Calu3 (cell line): Measurements from ENCODE around the gene PYCR2. TPM values are rescaled to one million over a fixed set of nuclear protein-coding genes. Genes with fewer than 3 reads are reported as not detected.
"Not testable (repeated sequence)": the region's sequence is repeated elsewhere in the genome, so short reads cannot be mapped to it uniquely, and the experiment has no call there.

Experiments used
- BruUV-seq: library from RNA; stranded (reverse); fragments of 400-500 nt; replicated peaks from 2 replicates; lab custom pipeline; 2021; lab: Mats Ljungman, UMichigan
- CTCF ChIA-PET: fragments of 300-600 bp; sonication (Branson Sonifier 250); formaldehyde crosslinking; loops from one replicate; lab custom pipeline; 2022; ENCODE audit warnings: antibody characterized with exemption; lab: Charles Lee
- DNase-seq: peaks from one replicate; pipeline ENCODE4 v3.0.0; 2022
- H3K27ac Mint-ChIP-seq: one replicate; pipeline ENCODE4 v1.8.0; 2022; ENCODE audit warnings: mixed read lengths; ENCODE audit not compliant: unreplicated experiment
- H3K27me3 Mint-ChIP-seq: one replicate; pipeline ENCODE4 v1.8.0; 2022; ENCODE audit warnings: mixed read lengths; ENCODE audit not compliant: unreplicated experiment
- H3K36me3 Mint-ChIP-seq: one replicate; pipeline ENCODE4 v1.8.0; 2022; ENCODE audit warnings: mild to moderate bottlenecking, moderate library complexity, mixed read lengths; ENCODE audit not compliant: insufficient read depth, unreplicated experiment
- H3K4me1 Mint-ChIP-seq: one replicate; pipeline ENCODE4 v1.8.0; 2022; ENCODE audit warnings: mild to moderate bottlenecking, low read depth, mixed read lengths; ENCODE audit not compliant: unreplicated experiment
- H3K4me3 Mint-ChIP-seq: one replicate; pipeline ENCODE4 v1.8.0; 2022; ENCODE audit warnings: mild to moderate bottlenecking, low read depth, moderate library complexity, mixed read lengths; ENCODE audit not compliant: unreplicated experiment
- H3K9me3 Mint-ChIP-seq: one replicate; pipeline ENCODE4 v1.8.0; 2022; ENCODE audit warnings: low read depth, mixed read lengths; ENCODE audit not compliant: unreplicated experiment
- intact Hi-C: fragments of 100-400 bp; cut with micrococcal nuclease; formaldehyde crosslinking; loops from one replicate; pipeline ENCODE4 v1.10.0; 2022; ENCODE audit not compliant: unreplicated experiment
- total RNA-seq: library from RNA; stranded (reverse); gene quantifications from 2 replicates; pipeline ENCODE4 v1.2.3, GENCODE V29; 2022
- TF ChIP-seq, protein P1 (sequence below): fragments of 200-600 bp; IDR thresholded peaks from one replicate; pipeline ENCODE4 v1.8.0; 2022; ENCODE audit warnings: antibody characterized with exemption; ENCODE audit not compliant: unreplicated experiment

Gene PYCR2
- total RNA-seq, 1 experiment from 2014 or later: 91.9 TPM

DNA sequence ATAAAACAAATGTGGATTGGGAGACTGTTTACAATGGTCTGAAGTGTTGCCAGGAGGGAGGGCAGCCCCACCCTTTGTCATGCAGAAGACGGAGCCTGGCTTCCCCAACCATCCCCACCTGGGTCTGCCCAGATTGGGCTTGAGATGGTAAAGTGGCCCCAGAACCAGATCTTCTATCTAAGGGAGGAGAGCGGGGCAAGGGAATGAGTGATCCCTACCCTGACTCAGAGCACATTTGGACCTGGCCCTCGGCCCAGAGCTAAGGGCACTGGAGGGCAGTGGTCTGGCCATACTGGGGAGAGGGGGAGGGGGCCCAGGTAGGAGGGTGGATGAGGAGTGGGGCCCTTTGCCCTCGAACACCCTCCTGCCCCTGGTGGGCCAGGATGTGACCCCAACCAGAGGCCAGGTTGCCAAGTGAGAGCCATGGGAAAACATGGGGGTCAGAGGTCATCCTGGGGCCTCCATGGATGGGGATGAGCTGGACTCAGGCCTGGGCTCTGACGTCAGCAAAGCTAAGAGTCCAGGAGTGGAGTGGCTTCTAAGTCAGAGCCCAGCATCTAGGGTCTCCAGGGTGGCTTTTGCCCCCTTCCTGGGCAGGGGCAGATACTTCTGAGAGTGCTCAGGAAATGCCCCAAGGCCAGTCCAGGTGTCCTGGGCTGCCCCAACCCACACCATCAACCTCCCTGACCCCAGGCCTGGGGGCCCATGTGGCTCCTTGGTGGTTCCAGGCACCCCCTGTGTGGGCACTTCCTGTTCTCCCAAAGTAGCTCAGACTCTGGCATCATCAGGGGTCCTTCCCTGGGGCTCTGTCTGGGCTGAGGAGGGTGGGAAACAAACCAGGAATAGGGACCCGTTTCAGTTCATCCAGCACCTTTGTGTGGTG, 33.5 kb downstream of the PYCR2 start:
- BruUV-seq: no TSS peak
- intact Hi-C loops: no loop called here
- no peaks in the 10 kb centered on the region for H3K9me3 Mint-ChIP-seq
- TF ChIP-seq, protein P1, sequence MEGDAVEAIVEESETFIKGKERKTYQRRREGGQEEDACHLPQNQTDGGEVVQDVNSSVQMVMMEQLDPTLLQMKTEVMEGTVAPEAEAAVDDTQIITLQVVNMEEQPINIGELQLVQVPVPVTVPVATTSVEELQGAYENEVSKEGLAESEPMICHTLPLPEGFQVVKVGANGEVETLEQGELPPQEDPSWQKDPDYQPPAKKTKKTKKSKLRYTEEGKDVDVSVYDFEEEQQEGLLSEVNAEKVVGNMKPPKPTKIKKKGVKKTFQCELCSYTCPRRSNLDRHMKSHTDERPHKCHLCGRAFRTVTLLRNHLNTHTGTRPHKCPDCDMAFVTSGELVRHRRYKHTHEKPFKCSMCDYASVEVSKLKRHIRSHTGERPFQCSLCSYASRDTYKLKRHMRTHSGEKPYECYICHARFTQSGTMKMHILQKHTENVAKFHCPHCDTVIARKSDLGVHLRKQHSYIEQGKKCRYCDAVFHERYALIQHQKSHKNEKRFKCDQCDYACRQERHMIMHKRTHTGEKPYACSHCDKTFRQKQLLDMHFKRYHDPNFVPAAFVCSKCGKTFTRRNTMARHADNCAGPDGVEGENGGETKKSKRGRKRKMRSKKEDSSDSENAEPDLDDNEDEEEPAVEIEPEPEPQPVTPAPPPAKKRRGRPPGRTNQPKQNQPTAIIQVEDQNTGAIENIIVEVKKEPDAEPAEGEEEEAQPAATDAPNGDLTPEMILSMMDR: no peak
- CTCF ChIA-PET: interaction anchor here (1.2 kb wide), 1 partner anchor 19 kb away, joined by 4 read pairs; no protein-coding TSS in a partner anchor
- H3K27ac Mint-ChIP-seq: peak overlapping the region; percentile 72
- DNase-seq: no peak
- peaks cover 15% of the 10 kb centered on the region for H3K36me3 Mint-ChIP-seq
- H3K4me3 Mint-ChIP-seq: no peak overlapping the region
- no peaks in the 10 kb centered on the region for H3K27me3 Mint-ChIP-seq
- H3K4me1 Mint-ChIP-seq: peaks cover 43% of the 10 kb centered on the region

DNA sequence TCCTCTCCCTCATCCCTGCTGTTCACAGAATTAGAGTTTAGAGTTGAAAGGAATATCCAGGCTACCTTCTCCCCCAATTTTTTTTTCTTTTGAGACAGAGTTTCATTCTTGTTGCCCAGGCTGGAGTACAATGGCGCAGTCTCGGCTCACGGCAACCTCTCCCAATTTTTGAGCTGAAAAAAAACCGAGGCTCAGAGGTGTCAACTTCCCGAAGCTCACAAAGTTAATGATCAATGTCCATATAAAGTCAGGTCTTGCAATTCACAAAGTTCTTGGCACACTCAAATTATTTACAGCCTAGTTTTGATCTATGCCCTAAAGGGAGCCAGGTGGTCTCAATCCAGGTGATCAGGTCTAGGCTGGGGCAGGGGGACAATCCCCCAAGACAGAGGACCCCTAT, 34.3 kb downstream of the PYCR2 start:
- no peak for DNase-seq
- intact Hi-C loops: no loop called here
- H3K36me3 Mint-ChIP-seq: peaks cover 15% of the 10 kb centered on the region
- H3K9me3 Mint-ChIP-seq: no peaks in the 10 kb centered on the region
- no TSS peak for BruUV-seq
- H3K27me3 Mint-ChIP-seq: no peaks in the 10 kb centered on the region
- no peak overlapping the region for H3K4me3 Mint-ChIP-seq
- TF ChIP-seq, protein P1: no peak
- H3K27ac Mint-ChIP-seq: peak overlapping the region; percentile 72
- CTCF ChIA-PET: interaction anchor here (0.6 to 1.2 kb wide), 2 partner anchors 8 to 20 kb away, joined by 4 read pairs; no protein-coding TSS in a partner anchor
- peaks cover 43% of the 10 kb centered on the region for H3K4me1 Mint-ChIP-seq

DNA sequence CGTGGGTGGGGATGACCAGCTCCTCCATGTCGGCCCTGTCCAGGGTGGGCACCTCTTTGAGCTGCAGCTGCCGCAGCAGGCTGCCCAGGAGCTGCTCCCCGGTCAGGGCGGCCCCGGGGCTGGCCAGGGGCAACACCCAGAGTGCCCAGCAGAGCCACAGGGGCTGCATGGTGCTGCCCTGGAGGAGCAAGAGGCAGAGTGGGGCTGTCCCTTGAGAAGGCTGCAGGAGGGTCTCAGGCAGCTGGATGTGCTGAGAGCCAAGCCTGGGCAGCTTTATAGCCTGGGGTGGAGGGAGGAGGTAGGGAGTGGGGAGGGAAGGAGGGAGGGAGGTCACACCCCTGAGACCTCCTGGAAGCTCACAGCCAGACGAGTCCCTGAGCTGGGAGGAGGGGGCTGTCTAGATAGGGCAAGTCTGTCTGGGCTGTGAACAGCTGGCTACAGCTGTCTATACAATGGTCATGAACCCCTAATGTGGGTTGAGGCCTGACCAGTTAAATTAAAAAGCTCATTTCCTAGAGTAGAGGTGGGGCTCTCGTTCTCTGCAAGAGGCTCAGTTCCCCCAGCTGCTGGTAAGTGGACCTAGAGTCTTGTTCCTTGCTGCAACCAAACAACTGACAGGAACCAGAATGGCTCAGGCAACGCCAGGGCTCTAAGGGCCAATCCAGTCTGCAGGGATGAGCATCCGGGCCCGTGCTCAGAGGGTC, 35.0 kb downstream of the PYCR2 start, which contains the start of gene LEFTY1:
Gene LEFTY1, minus strand, starts transcription at position 249 of the 704 bp plus-strand sequence. Its CDS starts 80 bp downstream, at position 169.
- TF ChIP-seq, protein P1: no peak
- Mint-ChIP-seq H3K27ac (peak within 1 kb of the TSS; percentile 72), H3K27me3 (no peaks in the 10 kb centered on the region), H3K36me3 (peaks cover 17% of the 10 kb centered on the region), H3K4me1 (peaks cover 47% of the 10 kb centered on the region), H3K4me3 (no peak within 1 kb of the TSS), H3K9me3 (no peaks in the 10 kb centered on the region)
- no peak for DNase-seq
- CTCF ChIA-PET: interaction anchor here (0.5 to 1.2 kb wide), 6 partner anchors 7 to 446 kb away, joined by 3 to 4 read pairs (median 4); no protein-coding TSS in a partner anchor
- intact Hi-C loops: no loop called here
- no TSS peak for BruUV-seq

DNA sequence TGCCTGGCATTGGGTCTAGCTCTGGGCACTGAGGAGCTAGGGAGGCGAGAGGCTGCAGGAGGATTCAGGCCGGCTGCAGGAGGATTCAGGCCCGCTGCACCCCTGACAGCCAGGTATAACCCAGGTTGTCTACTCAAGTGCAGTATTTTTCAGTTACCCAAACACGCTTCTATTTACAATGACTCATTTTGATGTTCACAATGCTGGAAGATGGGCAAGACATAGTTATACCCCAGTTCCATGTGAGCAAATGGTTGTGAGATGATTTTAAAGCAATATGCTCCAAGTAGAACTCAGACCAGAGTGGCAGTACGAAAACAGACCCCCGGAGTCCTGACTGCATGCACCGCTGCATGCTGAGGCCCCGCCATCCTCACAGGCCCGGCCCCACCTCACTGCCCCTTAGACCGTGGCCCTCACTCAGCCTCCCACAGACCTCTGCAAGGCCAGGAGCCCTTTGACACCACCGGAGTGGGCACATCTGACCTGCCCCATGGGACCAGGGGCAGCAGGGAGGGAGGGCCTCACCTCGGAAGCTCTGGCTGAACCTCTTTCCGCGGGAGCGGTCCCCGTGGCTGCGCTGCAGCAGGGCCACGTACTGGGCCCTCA, 35.7 kb downstream of the PYCR2 start:
- intact Hi-C loops: no loop called here
- TF ChIP-seq, protein P1: no peak
- no TSS peak for BruUV-seq
- H3K9me3 Mint-ChIP-seq: no peaks in the 10 kb centered on the region
- no peak overlapping the region for H3K4me3 Mint-ChIP-seq
- H3K27ac Mint-ChIP-seq: no peak overlapping the region
- CTCF ChIA-PET: interaction anchor here (0.5 to 0.7 kb wide), 4 partner anchors 23 to 446 kb away, joined by 3 to 4 read pairs (median 3); no protein-coding TSS in a partner anchor
- DNase-seq: no peak
- peaks cover 24% of the 10 kb centered on the region for H3K36me3 Mint-ChIP-seq
- peaks cover 54% of the 10 kb centered on the region for H3K4me1 Mint-ChIP-seq
- no peaks in the 10 kb centered on the region for H3K27me3 Mint-ChIP-seq

DNA sequence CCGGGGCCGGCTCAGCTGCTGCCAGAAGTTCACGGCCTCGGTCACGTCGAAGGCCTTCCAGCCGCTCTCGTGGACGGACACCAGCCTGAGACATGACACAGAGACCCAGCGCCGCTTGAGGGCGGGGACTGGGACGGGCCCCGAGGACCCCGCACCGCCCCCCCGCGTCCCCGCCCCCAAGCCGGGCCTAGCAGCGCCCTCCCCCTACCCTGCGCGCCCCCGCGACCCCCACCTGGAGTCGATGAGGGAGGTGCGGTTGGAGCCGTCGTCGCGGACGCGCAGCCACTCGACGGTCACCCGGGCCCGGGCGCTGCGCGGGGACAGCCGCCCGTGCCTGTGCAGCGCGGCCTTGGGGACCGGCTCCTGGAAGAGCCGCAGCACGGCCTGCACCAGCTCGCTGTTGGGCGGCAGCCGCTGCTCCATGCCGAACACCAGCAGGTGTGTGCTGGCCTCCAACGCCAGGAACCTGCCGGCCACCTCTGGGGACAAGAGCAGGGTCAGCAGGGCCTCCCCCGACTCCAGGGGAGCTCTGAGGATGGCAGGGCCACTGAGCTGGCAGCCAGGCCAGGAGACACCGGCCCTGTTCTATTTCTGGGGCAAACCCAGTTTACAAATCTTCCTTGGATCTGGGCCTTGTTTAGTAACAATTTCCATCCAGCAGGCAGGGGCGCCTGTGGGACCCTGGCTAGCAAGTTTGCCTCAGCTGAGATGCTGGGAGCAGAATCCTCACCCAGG, 36.3 kb downstream of the PYCR2 start:
- H3K9me3 Mint-ChIP-seq, BruUV-seq, H3K4me3 Mint-ChIP-seq, H3K27me3 Mint-ChIP-seq, intact Hi-C loops, DNase-seq, CTCF ChIA-PET, H3K27ac Mint-ChIP-seq: not testable (repeated sequence)
- peaks cover 56% of the 10 kb centered on the region for H3K4me1 Mint-ChIP-seq
- H3K36me3 Mint-ChIP-seq: peaks cover 31% of the 10 kb centered on the region
